HG03066 (cell line): ENCODE data around the gene C16orf78.

Experiments used
- ATAC-seq: cut with Tn5 transposase; IDR thresholded peaks from one replicate; pipeline ENCODE4 v1.9.1; 2021; ENCODE audit warnings: low read depth; ENCODE audit not compliant: unreplicated experiment

Gene C16orf78

GRCh38 chr16:49378816-49379215, 5.2 kb downstream of the C16orf78 start:
- no peak for ATAC-seq

GRCh38 chr16:49382916-49383315, 9.3 kb downstream of the C16orf78 start:
- ATAC-seq, result no peak

GRCh38 chr16:49395021-49395420, 21.4 kb downstream of the C16orf78 start:
- ATAC-seq, result no peak

- no peak for ATAC-seq
These were observed 22.7 kb downstream of the C16orf78 start for GRCh38 chr16:49396206-49396720.

GRCh38 chr16:49398761-49399160, 25.2 kb downstream of the C16orf78 start:
- no peak for ATAC-seq

- peak; percentile 99 for ATAC-seq
These were observed 26.2 kb downstream of the C16orf78 start for GRCh38 chr16:49399594-49400364.

- no peak for ATAC-seq
These were observed 27.0 kb downstream of the C16orf78 start for GRCh38 chr16:49400611-49401010.

- no peak for ATAC-seq
These were observed 31.5 kb downstream of the C16orf78 start for GRCh38 chr16:49405123-49405522.

- ATAC-seq, result no peak
These were observed 31.9 kb downstream of the C16orf78 start for GRCh38 chr16:49405530-49405929.

- ATAC-seq, result peak; percentile 78
These were observed 34.4 kb downstream of the C16orf78 start for GRCh38 chr16:49407873-49408550.

GRCh38 chr16:49409121-49409520, 35.5 kb downstream of the C16orf78 start:
- ATAC-seq, result no peak

GRCh38 chr16:49410226-49410625, 36.6 kb downstream of the C16orf78 start:
- no peak for ATAC-seq

GRCh38 chr16:49411121-49411970, 37.7 kb downstream of the C16orf78 start:
- ATAC-seq, result no peak

GRCh38 chr16:49414671-49415070, 41.1 kb downstream of the C16orf78 start:
- no peak for ATAC-seq

- ATAC-seq, result no peak
These were observed 41.5 kb downstream of the C16orf78 start for GRCh38 chr16:49415083-49415482.

GRCh38 chr16:49416001-49416675, 42.5 kb downstream of the C16orf78 start:
- ATAC-seq, result no peak

- ATAC-seq, result no peak
These were observed 43.8 kb downstream of the C16orf78 start for GRCh38 chr16:49417354-49417753.

GRCh38 chr16:49419006-49419405, 45.4 kb downstream of the C16orf78 start:
- no peak for ATAC-seq

GRCh38 chr16:49419862-49420261, 46.3 kb downstream of the C16orf78 start:
- ATAC-seq, result no peak

- ATAC-seq, result no peak
These were observed 49.3 kb downstream of the C16orf78 start for GRCh38 chr16:49422896-49423295.
